Fibroblast of lung (primary cell): ENCODE data around the gene NT5DC3. TPM values are rescaled to one million over a fixed set of nuclear protein-coding genes. Genes with fewer than 3 reads are reported as not detected.

Experiments used
- DNase-seq, 2 donors: peaks; one replicate each; pipeline versions ENCODE4 v3.0.0 to v3.0.0-alpha.2; 2010; ENCODE audit warnings: low read depth in 2 of 2
- H2AFZ ChIP-seq: 2 replicates; pipeline ENCODE4 v1.5.1; 2012; ENCODE audit warnings: low read length, control low read depth, inconsistent platforms
- H3K27ac ChIP-seq: 2 replicates; pipeline ENCODE4 v1.5.1; 2011; ENCODE audit warnings: low read length, control low read depth; ENCODE audit not compliant: insufficient read depth
- H3K27me3 ChIP-seq: 2 replicates; pipeline ENCODE4 v1.5.1; 2011; ENCODE audit warnings: mild to moderate bottlenecking, low read length; ENCODE audit not compliant: control insufficient read depth, insufficient read depth
- H3K36me3 ChIP-seq: 2 replicates; pipeline ENCODE4 v1.5.1; 2011; ENCODE audit warnings: low read length; ENCODE audit not compliant: control insufficient read depth, insufficient read depth
- H3K4me1 ChIP-seq: 2 replicates; pipeline ENCODE4 v1.5.1; 2011; ENCODE audit warnings: low read length; ENCODE audit not compliant: control insufficient read depth, insufficient read depth; ENCODE audit errors: extremely low read depth
- H3K4me2 ChIP-seq: 2 replicates; pipeline ENCODE4 v1.5.1; 2011; ENCODE audit warnings: low read length, control low read depth; ENCODE audit not compliant: insufficient read depth; ENCODE audit errors: extremely low read depth
- H3K4me3 ChIP-seq, 4 experiments: fragments of 200-600 bp in 1 of 4; sonication (generic) in 1 of 4; replicated peaks in 1 of 4; 2 replicates each; pipeline ENCODE4 v1.5.1; 2011 to 2016; ENCODE audit warnings: low read length in 4 of 4, low read depth in 3 of 4, mild to moderate bottlenecking in 3 of 4, control low read depth in 2 of 4, inconsistent platforms in 1 of 4, mixed read lengths in 1 of 4; ENCODE audit not compliant: insufficient read depth in 1 of 4; ENCODE audit errors: control extremely low read depth in 1 of 4
- H3K79me2 ChIP-seq: 2 replicates; pipeline ENCODE4 v1.5.1; 2012; ENCODE audit warnings: mild to moderate bottlenecking, low read length, inconsistent platforms; ENCODE audit not compliant: control insufficient read depth, insufficient read depth
- H3K9ac ChIP-seq: 2 replicates; pipeline ENCODE4 v1.5.1; 2011; ENCODE audit warnings: mild to moderate bottlenecking, low read length, control low read depth; ENCODE audit not compliant: insufficient read depth
- H3K9me3 ChIP-seq: 2 replicates; pipeline ENCODE4 v1.5.1; 2012; ENCODE audit warnings: low read depth, low read length; ENCODE audit not compliant: control insufficient read depth, insufficient read depth
- H4K20me1 ChIP-seq: 2 replicates; pipeline ENCODE4 v1.5.1; 2011; ENCODE audit warnings: low read length; ENCODE audit not compliant: control insufficient read depth, insufficient read depth; ENCODE audit errors: extremely low read depth
- EZH2 ChIP-seq: IDR thresholded peaks from 2 replicates; pipeline ENCODE4 v1.5.1; 2012; ENCODE audit warnings: low read length, control low read depth, mild to moderate bottlenecking; ENCODE audit errors: missing control alignments
- polyA plus RNA-seq, 2 donors: library from polyadenylated mRNA; depleted of rRNA in 1 of 2; stranded (reverse) in 1 of 2; unstranded in 1 of 2; fragments of >200 nt; gene quantifications; 2 replicates each; pipeline ENCODE4 v1.2.1, GENCODE V29; 2011 to 2012; ENCODE audit warnings: missing spikeins in 1 of 2
- total RNA-seq: library from RNA; depleted of rRNA; stranded (reverse); fragments of >200 nt; gene quantifications from 2 replicates; pipeline ENCODE4 v1.2.1, GENCODE V29; 2014
- TF ChIP-seq, protein P1 (sequence below), 2 donors: IDR thresholded peaks in 1 of 2; conservative IDR thresholded peaks in 1 of 2; 1 replicate in 1 of 2; 2 replicates in 1 of 2; pipeline ENCODE4 v1.5.1; 2011 to 2012; ENCODE audit warnings: low read length in 2 of 2, control low read depth in 1 of 2, inconsistent platforms in 1 of 2, low read depth in 1 of 2, mild to moderate bottlenecking in 1 of 2

NT5DC3 gene
- total and polyA plus RNA-seq, 2 donors (not counting 1 experiment from before 2014, with no cell fraction given), result 4.1 to 10.4 TPM

GRCh38 chr12:103735291-103735690 lies 105.7 kb downstream of the NT5DC3 start:
- no peaks in the 10 kb centered on the region for H3K4me1 ChIP-seq
- no peak overlapping the region for H3K9ac ChIP-seq
- no peaks in the 10 kb centered on the region for H3K79me2 ChIP-seq
- H3K36me3 ChIP-seq, result no peaks in the 10 kb centered on the region
- H2AFZ ChIP-seq, result no peak overlapping the region
- peaks cover 2% of the 10 kb centered on the region for H4K20me1 ChIP-seq
- no peak overlapping the region for H3K4me2 ChIP-seq
- H3K27ac ChIP-seq, result no peak overlapping the region
- DNase-seq, result no peak
- H3K9me3 ChIP-seq, result no peaks in the 10 kb centered on the region
- H3K27me3 ChIP-seq, result peaks cover 5% of the 10 kb centered on the region
- no peak for TF ChIP-seq EZH2
- TF ChIP-seq, protein P1, sequence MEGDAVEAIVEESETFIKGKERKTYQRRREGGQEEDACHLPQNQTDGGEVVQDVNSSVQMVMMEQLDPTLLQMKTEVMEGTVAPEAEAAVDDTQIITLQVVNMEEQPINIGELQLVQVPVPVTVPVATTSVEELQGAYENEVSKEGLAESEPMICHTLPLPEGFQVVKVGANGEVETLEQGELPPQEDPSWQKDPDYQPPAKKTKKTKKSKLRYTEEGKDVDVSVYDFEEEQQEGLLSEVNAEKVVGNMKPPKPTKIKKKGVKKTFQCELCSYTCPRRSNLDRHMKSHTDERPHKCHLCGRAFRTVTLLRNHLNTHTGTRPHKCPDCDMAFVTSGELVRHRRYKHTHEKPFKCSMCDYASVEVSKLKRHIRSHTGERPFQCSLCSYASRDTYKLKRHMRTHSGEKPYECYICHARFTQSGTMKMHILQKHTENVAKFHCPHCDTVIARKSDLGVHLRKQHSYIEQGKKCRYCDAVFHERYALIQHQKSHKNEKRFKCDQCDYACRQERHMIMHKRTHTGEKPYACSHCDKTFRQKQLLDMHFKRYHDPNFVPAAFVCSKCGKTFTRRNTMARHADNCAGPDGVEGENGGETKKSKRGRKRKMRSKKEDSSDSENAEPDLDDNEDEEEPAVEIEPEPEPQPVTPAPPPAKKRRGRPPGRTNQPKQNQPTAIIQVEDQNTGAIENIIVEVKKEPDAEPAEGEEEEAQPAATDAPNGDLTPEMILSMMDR (conservative IDR thresholded peaks at IDR 0.05 in 1 of 2, IDR thresholded peaks at IDR 0.05 in 1 of 2; ENCODE audit: low read depth in 1 of 2, low read length in 2 of 2), result no peak
- H3K4me3 ChIP-seq, result no peak overlapping the region

- Histone ChIP-seq H3K4me3 (no peak overlapping the region), H3K36me3 (no peaks in the 10 kb centered on the region), H3K9me3 (no peaks in the 10 kb centered on the region), H3K4me1 (no peaks in the 10 kb centered on the region), H3K27ac (no peak overlapping the region), H3K27me3 (peaks cover 5% of the 10 kb centered on the region), H2AFZ (no peak overlapping the region), H3K79me2 (no peaks in the 10 kb centered on the region), H3K4me2 (no peak overlapping the region), H4K20me1 (peaks cover 2% of the 10 kb centered on the region), H3K9ac (no peak overlapping the region)
- DNase-seq, result no peak
- TF ChIP-seq, protein P1 (conservative IDR thresholded peaks at IDR 0.05 in 1 of 2, IDR thresholded peaks at IDR 0.05 in 1 of 2; ENCODE audit: low read depth in 1 of 2, low read length in 2 of 2), result no peak
- TF ChIP-seq EZH2, result no peak
Measured at GRCh38 chr12:103734863-103735262, 106.2 kb downstream of the NT5DC3 start.

- H2AFZ ChIP-seq, result no peak overlapping the region
- H3K9me3 ChIP-seq, result no peaks in the 10 kb centered on the region
- no peak overlapping the region for H3K27ac ChIP-seq
- peaks cover 2% of the 10 kb centered on the region for H4K20me1 ChIP-seq
- no peaks in the 10 kb centered on the region for H3K79me2 ChIP-seq
- DNase-seq, result no peak
- peaks cover 2% of the 10 kb centered on the region for H3K27me3 ChIP-seq
- H3K4me3 ChIP-seq, result no peak overlapping the region
- no peak overlapping the region for H3K4me2 ChIP-seq
- TF ChIP-seq EZH2, result no peak
- TF ChIP-seq, protein P1 (conservative IDR thresholded peaks at IDR 0.05 in 1 of 2, IDR thresholded peaks at IDR 0.05 in 1 of 2; ENCODE audit: low read depth in 1 of 2, low read length in 2 of 2), result no peak
- H3K4me1 ChIP-seq, result no peaks in the 10 kb centered on the region
- H3K9ac ChIP-seq, result no peak overlapping the region
- no peaks in the 10 kb centered on the region for H3K36me3 ChIP-seq
Measured at GRCh38 chr12:103731539-103731938, 109.5 kb downstream of the NT5DC3 start.
